GM12878 (cell line): ENCODE results near the gene GEMIN7. TPM values are rescaled to one million over a fixed set of nuclear protein-coding genes. Genes with fewer than 3 reads are reported as not detected.

Source experiments
- GATAD2B ChIP-seq: fragments of 450-650 bp; conservative IDR thresholded peaks from 2 replicates; pipeline ENCODE4 v1.6.1; 2017; ENCODE audit warnings: low read depth, mild to moderate bottlenecking, moderate library complexity
- HDGF ChIP-seq: fragments of 450-650 bp; IDR thresholded peaks from 2 replicates; pipeline ENCODE4 v1.6.1; 2016; ENCODE audit warnings: antibody characterized with exemption
- POLR2A ChIP-seq: IDR thresholded peaks from 2 replicates; pipeline ENCODE4 v1.6.1; 2011; ENCODE audit warnings: low read depth, mild to moderate bottlenecking, low read length
- POLR2AphosphoS5 ChIP-seq: IDR thresholded peaks from 2 replicates; pipeline ENCODE4 v1.6.1; 2011; ENCODE audit warnings: mild to moderate bottlenecking, low read length, inconsistent platforms
- RB1 ChIP-seq: fragments of 450-650 bp; formaldehyde crosslinking; IDR thresholded peaks from 2 replicates; pipeline ENCODE4 v1.6.1; 2017; ENCODE audit warnings: mild to moderate bottlenecking, borderline replicate concordance
- RCOR1 ChIP-seq: conservative IDR thresholded peaks from 2 replicates; pipeline ENCODE4 v1.6.1; 2012; ENCODE audit warnings: low read depth, low read length, improper control_type of control experiment
- SPI1 ChIP-seq: IDR thresholded peaks from 2 replicates; pipeline ENCODE4 v1.6.1; 2011; ENCODE audit warnings: low read depth, mild to moderate bottlenecking, low read length, moderate library complexity, borderline replicate concordance; ENCODE audit not compliant: insufficient read depth
- TARDBP ChIP-seq: IDR thresholded peaks from 2 replicates; pipeline ENCODE4 v1.6.1; 2016; ENCODE audit warnings: borderline replicate concordance
- polyA plus RNA-seq, 11 experiments: library from polyadenylated mRNA; depleted of rRNA in 4 of 11; unstranded in 6 of 11; stranded (reverse) in 5 of 11; fragments of >200 nt; fragmentation: Nextera tagmentation in 4 of 11; fragmentation: Illumina TruSeq in 1 of 11; extraction: Ambion mirVana in 4 of 11; extraction: Trizol in 1 of 11; gene quantifications; 1 replicate in 1 of 11; 2 replicates in 10 of 11; pipeline versions ENCODE4 v1.2.1 to v1.2.3, GENCODE V29; 2011 to 2016; ENCODE audit warnings: inconsistent platforms in 2 of 11, missing spikeins in 2 of 11, low read depth in 1 of 11
- total RNA-seq, 4 experiments: library from RNA; depleted of rRNA in 3 of 4; stranded (reverse); fragments of >200 nt in 3 of 4; fragmentation: Illumina TruSeq in 1 of 4; extraction: Trizol in 1 of 4; gene quantifications; 2 replicates each; pipeline versions ENCODE4 v1.2.1 to v1.2.3, GENCODE V29; 2013 to 2021
- TF ChIP-seq, protein P1 (sequence below): fragments of 450-650 bp; IDR thresholded peaks from 2 replicates; pipeline ENCODE4 v1.6.1; 2016; ENCODE audit warnings: mild to moderate bottlenecking
- TF ChIP-seq, protein P2 (sequence below): fragments of 450-650 bp; IDR thresholded peaks from 2 replicates; pipeline ENCODE4 v1.6.1; 2016; ENCODE audit warnings: mild to moderate bottlenecking
- TF ChIP-seq, protein P3 (sequence below): fragments of 450-650 bp; IDR thresholded peaks from 2 replicates; pipeline ENCODE4 v1.6.1; 2018; ENCODE audit warnings: borderline replicate concordance, mild to moderate bottlenecking; ENCODE audit not compliant: partially characterized antibody

The GEMIN7 gene
- total and polyA plus RNA-seq, 10 of the 15 experiments (the other 5 are each of a cell fraction or from before 2014, with no cell fraction given), result 21.1 to 76.7 (median 44.9) TPM

DNA sequence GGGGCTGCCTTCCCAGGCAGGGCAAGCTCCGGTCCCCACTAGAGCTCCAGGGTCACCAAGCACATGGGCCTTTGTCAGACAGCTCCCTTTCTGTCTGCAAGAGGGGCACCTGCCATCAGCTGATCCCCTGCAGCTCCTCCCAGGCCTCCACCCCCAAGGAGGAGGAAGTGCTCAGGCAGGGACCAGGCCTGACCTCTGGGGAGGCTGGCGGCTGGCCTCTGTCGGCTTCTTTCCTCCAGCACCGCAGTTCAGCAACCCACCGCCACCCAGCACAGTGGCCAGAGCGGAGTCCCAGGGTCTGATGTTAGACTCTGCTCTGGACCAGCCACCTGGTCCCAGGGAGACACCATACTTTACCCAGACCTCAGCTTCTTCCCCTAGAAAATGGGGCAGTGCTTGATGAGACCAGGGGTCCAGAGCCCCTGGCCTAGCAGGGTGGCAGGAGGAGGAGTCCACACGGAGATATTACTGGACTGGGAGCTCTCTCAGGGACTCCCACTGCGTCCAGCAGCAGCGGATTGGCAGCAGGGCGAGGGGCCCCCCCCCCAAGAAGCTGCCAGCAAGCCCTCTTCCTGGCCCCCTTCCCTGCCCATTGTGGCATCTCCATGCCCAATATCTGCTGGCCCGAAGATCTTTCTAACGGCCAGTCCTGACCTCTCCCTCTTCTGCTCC lies 57.6 kb downstream of the GEMIN7 start (continued):
- TF ChIP-seq, protein P1, sequence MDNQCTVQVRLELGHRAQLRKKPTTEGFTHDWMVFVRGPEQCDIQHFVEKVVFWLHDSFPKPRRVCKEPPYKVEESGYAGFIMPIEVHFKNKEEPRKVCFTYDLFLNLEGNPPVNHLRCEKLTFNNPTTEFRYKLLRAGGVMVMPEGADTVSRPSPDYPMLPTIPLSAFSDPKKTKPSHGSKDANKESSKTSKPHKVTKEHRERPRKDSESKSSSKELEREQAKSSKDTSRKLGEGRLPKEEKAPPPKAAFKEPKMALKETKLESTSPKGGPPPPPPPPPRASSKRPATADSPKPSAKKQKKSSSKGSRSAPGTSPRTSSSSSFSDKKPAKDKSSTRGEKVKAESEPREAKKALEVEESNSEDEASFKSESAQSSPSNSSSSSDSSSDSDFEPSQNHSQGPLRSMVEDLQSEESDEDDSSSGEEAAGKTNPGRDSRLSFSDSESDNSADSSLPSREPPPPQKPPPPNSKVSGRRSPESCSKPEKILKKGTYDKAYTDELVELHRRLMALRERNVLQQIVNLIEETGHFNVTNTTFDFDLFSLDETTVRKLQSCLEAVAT, result 0 out of 2 replicates have a peak, but pooled peaks have one; percentile 10
- TF ChIP-seq RCOR1 (no peak), POLR2A (peak; percentile 44; the same call in 1 of the 2 replicates), TARDBP (no peak), POLR2AphosphoS5 (no peak), HDGF (peak; percentile 56; the same call in 1 of the 2 replicates), SPI1 (peak; percentile 84), GATAD2B (peak; percentile 19; the same call in 1 of the 2 replicates), RB1 (no peak)
- TF ChIP-seq, protein P2, sequence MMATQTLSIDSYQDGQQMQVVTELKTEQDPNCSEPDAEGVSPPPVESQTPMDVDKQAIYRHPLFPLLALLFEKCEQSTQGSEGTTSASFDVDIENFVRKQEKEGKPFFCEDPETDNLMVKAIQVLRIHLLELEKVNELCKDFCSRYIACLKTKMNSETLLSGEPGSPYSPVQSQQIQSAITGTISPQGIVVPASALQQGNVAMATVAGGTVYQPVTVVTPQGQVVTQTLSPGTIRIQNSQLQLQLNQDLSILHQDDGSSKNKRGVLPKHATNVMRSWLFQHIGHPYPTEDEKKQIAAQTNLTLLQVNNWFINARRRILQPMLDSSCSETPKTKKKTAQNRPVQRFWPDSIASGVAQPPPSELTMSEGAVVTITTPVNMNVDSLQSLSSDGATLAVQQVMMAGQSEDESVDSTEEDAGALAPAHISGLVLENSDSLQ, result peak; percentile 2; the same call in 1 of the 2 replicates
- TF ChIP-seq, protein P3, sequence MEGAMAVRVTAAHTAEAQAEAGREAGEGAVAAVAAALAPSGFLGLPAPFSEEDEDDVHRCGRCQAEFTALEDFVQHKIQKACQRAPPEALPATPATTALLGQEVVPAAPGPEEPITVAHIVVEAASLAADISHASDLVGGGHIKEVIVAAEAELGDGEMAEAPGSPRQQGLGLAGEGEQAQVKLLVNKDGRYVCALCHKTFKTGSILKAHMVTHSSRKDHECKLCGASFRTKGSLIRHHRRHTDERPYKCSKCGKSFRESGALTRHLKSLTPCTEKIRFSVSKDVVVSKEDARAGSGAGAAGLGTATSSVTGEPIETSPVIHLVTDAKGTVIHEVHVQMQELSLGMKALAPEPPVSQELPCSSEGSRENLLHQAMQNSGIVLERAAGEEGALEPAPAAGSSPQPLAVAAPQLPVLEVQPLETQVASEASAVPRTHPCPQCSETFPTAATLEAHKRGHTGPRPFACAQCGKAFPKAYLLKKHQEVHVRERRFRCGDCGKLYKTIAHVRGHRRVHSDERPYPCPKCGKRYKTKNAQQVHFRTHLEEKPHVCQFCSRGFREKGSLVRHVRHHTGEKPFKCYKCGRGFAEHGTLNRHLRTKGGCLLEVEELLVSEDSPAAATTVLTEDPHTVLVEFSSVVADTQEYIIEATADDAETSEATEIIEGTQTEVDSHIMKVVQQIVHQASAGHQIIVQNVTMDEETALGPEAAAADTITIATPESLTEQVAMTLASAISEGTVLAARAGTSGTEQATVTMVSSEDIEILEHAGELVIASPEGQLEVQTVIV, result no peak
